Measurements from ENCODE around the gene DIAPH2. TPM values are rescaled to one million over a fixed set of nuclear protein-coding genes. Genes with fewer than 3 reads are reported as not detected.

DIAPH2 gene
- total RNA-seq, 1 donor from 2014 or later: 12.3 TPM

GRCh38 chrX:97498093-97498492 lies 813.5 kb downstream of the DIAPH2 start:
- Histone ChIP-seq H3K27me3 (ENCODE audit: control insufficient read depth, insufficient read depth, low read length) (no peaks in the 10 kb centered on the region), H3K36me3 (ENCODE audit: control insufficient read depth, insufficient read depth, low read length) (no peaks in the 10 kb centered on the region), H3K4me3 (ENCODE audit: low read depth, low read length) (no peak overlapping the region)
- no peak for DNase-seq (ENCODE audit: low read depth)
- no peak for TF ChIP-seq CTCF (IDR thresholded peaks at IDR 0.05; ENCODE audit: insufficient read depth, low read length, poor library complexity, severe bottlenecking)

GRCh38 chrX:97504431-97504830 lies 819.8 kb downstream of the DIAPH2 start:
- no peak for TF ChIP-seq CTCF (IDR thresholded peaks at IDR 0.05; ENCODE audit: insufficient read depth, low read length, poor library complexity, severe bottlenecking)
- Histone ChIP-seq H3K36me3 (ENCODE audit: control insufficient read depth, insufficient read depth, low read length) (no peaks in the 10 kb centered on the region), H3K27me3 (ENCODE audit: control insufficient read depth, insufficient read depth, low read length) (no peaks in the 10 kb centered on the region), H3K4me3 (ENCODE audit: low read depth, low read length) (no peak overlapping the region)
- no peak for DNase-seq (ENCODE audit: low read depth)

- DNase-seq (ENCODE audit: low read depth): no peak
- no peaks in the 10 kb centered on the region for H3K36me3 ChIP-seq (ENCODE audit: control insufficient read depth, insufficient read depth, low read length)
- H3K27me3 ChIP-seq (ENCODE audit: control insufficient read depth, insufficient read depth, low read length): no peaks in the 10 kb centered on the region
- no peak for TF ChIP-seq CTCF (IDR thresholded peaks at IDR 0.05; ENCODE audit: insufficient read depth, low read length, poor library complexity, severe bottlenecking)
- H3K4me3 ChIP-seq (ENCODE audit: low read depth, low read length): no peak overlapping the region
Observed at GRCh38 chrX:97517763-97518162, 833.1 kb downstream of the DIAPH2 start.

GRCh38 chrX:97522307-97522706 lies 837.7 kb downstream of the DIAPH2 start:
- no peak for DNase-seq (ENCODE audit: low read depth)
- no peaks in the 10 kb centered on the region for H3K36me3 ChIP-seq (ENCODE audit: control insufficient read depth, insufficient read depth, low read length)
- H3K27me3 ChIP-seq (ENCODE audit: control insufficient read depth, insufficient read depth, low read length): no peaks in the 10 kb centered on the region
- no peak for TF ChIP-seq CTCF (IDR thresholded peaks at IDR 0.05; ENCODE audit: insufficient read depth, low read length, poor library complexity, severe bottlenecking)
- no peak overlapping the region for H3K4me3 ChIP-seq (ENCODE audit: low read depth, low read length)

- DNase-seq (ENCODE audit: low read depth): no peak
- no peak for TF ChIP-seq CTCF (IDR thresholded peaks at IDR 0.05; ENCODE audit: insufficient read depth, low read length, poor library complexity, severe bottlenecking)
- H3K27me3 ChIP-seq (ENCODE audit: control insufficient read depth, insufficient read depth, low read length): no peaks in the 10 kb centered on the region
- H3K4me3 ChIP-seq (ENCODE audit: low read depth, low read length): no peak overlapping the region
- no peaks in the 10 kb centered on the region for H3K36me3 ChIP-seq (ENCODE audit: control insufficient read depth, insufficient read depth, low read length)
Observed at GRCh38 chrX:97524340-97524739, 839.7 kb downstream of the DIAPH2 start.

- TF ChIP-seq CTCF (IDR thresholded peaks at IDR 0.05; ENCODE audit: insufficient read depth, low read length, poor library complexity, severe bottlenecking): no peak
- Histone ChIP-seq H3K4me3 (ENCODE audit: low read depth, low read length) (no peak overlapping the region), H3K27me3 (ENCODE audit: control insufficient read depth, insufficient read depth, low read length) (no peaks in the 10 kb centered on the region), H3K36me3 (ENCODE audit: control insufficient read depth, insufficient read depth, low read length) (no peaks in the 10 kb centered on the region)
- peak; percentile 2 for DNase-seq (ENCODE audit: low read depth)
Observed at GRCh38 chrX:97524997-97525396, 840.4 kb downstream of the DIAPH2 start.
